Spleen (tissue), 7 donors: ENCODE results near the gene SRI.

ENCODE experiments used
- POLR2A ChIP-seq, 3 donors: fragments of 450-650 bp; IDR thresholded peaks; one replicate each; pipeline ENCODE4 v1.5.1; 2017; ENCODE audit warnings: antibody characterized with exemption in 3 of 3, mild to moderate bottlenecking in 1 of 3
- TF ChIP-seq, protein P1 (sequence below), 11 experiments: fragments of 200-600 bp in 7 of 11; fragments of 450-650 bp in 4 of 11; sonication (generic) in 4 of 11; IDR thresholded peaks in 8 of 11; conservative IDR thresholded peaks in 3 of 11; 1 replicate in 7 of 11; 2 replicates in 4 of 11; pipeline versions ENCODE4 v1.4.0 to v1.8.0; 2016 to 2021; ENCODE audit warnings: antibody characterized with exemption in 11 of 11, inconsistent platforms in 4 of 11, mild to moderate bottlenecking in 1 of 11
- donor health status: DM: no; HTN: no; CAD: no; lungs with moderate emphysema.
- donor health status: DM: no; HTN: no; CAD: no.
- donor health status: DM: no; HTN: no; CAD: no.

DNA sequence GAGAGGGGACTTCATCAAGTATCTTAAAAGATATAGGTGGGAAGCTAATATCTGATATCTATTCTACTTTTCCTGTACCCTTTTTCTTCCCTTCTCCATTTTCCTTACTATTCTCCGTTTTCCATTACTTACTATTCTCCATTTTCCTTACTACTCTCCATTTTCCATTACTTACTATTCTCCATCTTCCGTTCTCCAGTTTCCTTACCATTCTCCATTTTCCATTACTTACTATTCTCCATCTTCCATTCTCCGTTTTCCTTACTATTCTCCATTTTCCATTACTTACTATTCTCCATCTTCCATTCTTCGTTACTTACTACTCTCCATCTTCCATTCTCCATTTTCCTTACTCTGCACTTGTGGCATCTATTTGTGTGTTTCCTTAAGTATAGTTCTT lies 47.6 kb upstream of the SRI start:
- no peak for TF ChIP-seq POLR2A (IDR thresholded peaks at IDR 0.05)
- TF ChIP-seq, protein P1, sequence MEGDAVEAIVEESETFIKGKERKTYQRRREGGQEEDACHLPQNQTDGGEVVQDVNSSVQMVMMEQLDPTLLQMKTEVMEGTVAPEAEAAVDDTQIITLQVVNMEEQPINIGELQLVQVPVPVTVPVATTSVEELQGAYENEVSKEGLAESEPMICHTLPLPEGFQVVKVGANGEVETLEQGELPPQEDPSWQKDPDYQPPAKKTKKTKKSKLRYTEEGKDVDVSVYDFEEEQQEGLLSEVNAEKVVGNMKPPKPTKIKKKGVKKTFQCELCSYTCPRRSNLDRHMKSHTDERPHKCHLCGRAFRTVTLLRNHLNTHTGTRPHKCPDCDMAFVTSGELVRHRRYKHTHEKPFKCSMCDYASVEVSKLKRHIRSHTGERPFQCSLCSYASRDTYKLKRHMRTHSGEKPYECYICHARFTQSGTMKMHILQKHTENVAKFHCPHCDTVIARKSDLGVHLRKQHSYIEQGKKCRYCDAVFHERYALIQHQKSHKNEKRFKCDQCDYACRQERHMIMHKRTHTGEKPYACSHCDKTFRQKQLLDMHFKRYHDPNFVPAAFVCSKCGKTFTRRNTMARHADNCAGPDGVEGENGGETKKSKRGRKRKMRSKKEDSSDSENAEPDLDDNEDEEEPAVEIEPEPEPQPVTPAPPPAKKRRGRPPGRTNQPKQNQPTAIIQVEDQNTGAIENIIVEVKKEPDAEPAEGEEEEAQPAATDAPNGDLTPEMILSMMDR (IDR thresholded peaks at IDR 0.05 in 8 of 11, conservative IDR thresholded peaks at IDR 0.05 in 3 of 11): no peak
